Stimulated activated naive B cell treated with anti-CD40 and anti-IgM and Interleukin-4, amounts not matched to agents 10 μg/mL and 1 μg/mL and 100 μg/mL, for 72 hours (primary cell): Measurements from ENCODE around the gene ACSL3.

Source experiments
- ATAC-seq, 2 donors: fragments of 150-1000 bp; cut with Tn5 transposase; replicated peaks; 2 replicates each; pipeline ENCODE4 v1.10.0; 2021; ENCODE audit warnings: moderate library complexity in 1 of 2
- DNase-seq: peaks from one replicate; pipeline ENCODE4 v3.0.0; 2021
- H3K27ac Mint-ChIP-seq: one replicate; pipeline ENCODE4 v1.8.0; 2022; ENCODE audit warnings: mild to moderate bottlenecking, mixed read lengths
- H3K27me3 Mint-ChIP-seq, 2 donors: one replicate each; pipeline ENCODE4 v1.8.0; 2022; ENCODE audit warnings: mixed read lengths in 2 of 2
- H3K36me3 Mint-ChIP-seq, 2 donors: one replicate each; pipeline ENCODE4 v1.8.0; 2022; ENCODE audit warnings: mixed read lengths in 2 of 2, mild to moderate bottlenecking in 1 of 2
- H3K4me1 Mint-ChIP-seq, 2 donors: one replicate each; pipeline ENCODE4 v1.8.0; 2022; ENCODE audit warnings: mixed read lengths in 2 of 2, mild to moderate bottlenecking in 1 of 2
- H3K4me3 Mint-ChIP-seq, 2 donors: one replicate each; pipeline ENCODE4 v1.8.0; 2022; ENCODE audit warnings: mild to moderate bottlenecking in 2 of 2, mixed read lengths in 2 of 2, moderate library complexity in 1 of 2
- H3K9me3 Mint-ChIP-seq, 2 donors: one replicate each; pipeline ENCODE4 v1.8.0; 2022; ENCODE audit warnings: mixed read lengths in 2 of 2, mild to moderate bottlenecking in 1 of 2

The ACSL3 gene

GRCh38 chr2:222882484-222882928 is 21.7 kb downstream of the ACSL3 start:
- no peak for DNase-seq
- H3K36me3 Mint-ChIP-seq, result peaks cover 0 to 2% of the 10 kb centered on the region in 2 donors
- ATAC-seq, result no peak
- H3K4me1 Mint-ChIP-seq, result peaks cover 23 to 51% of the 10 kb centered on the region in 2 donors
- H3K4me3 Mint-ChIP-seq, result no peak overlapping the region
- H3K9me3 Mint-ChIP-seq, result no peaks in the 10 kb centered on the region
- H3K27ac Mint-ChIP-seq, result no peak overlapping the region
- no peaks in the 10 kb centered on the region for H3K27me3 Mint-ChIP-seq

GRCh38 chr2:222883420-222883819 is 22.6 kb downstream of the ACSL3 start:
- Mint-ChIP-seq H3K4me1 (peaks cover 21 to 49% of the 10 kb centered on the region in 2 donors), H3K27me3 (no peaks in the 10 kb centered on the region), H3K9me3 (no peaks in the 10 kb centered on the region), H3K4me3 (no peak overlapping the region), H3K36me3 (peaks cover 0 to 5% of the 10 kb centered on the region in 2 donors), H3K27ac (no peak overlapping the region)
- ATAC-seq (no peak), DNase-seq (no peak)

GRCh38 chr2:222884114-222884771 is 23.4 kb downstream of the ACSL3 start:
- H3K9me3 Mint-ChIP-seq, result no peaks in the 10 kb centered on the region
- no peaks in the 10 kb centered on the region for H3K27me3 Mint-ChIP-seq
- DNase-seq, result no peak
- H3K36me3 Mint-ChIP-seq, result peaks cover 1 to 5% of the 10 kb centered on the region in 2 donors
- H3K4me1 Mint-ChIP-seq, result peaks cover 18 to 49% of the 10 kb centered on the region in 2 donors
- no peak for ATAC-seq
- no peak overlapping the region for H3K27ac Mint-ChIP-seq
- H3K4me3 Mint-ChIP-seq, result no peak overlapping the region

GRCh38 chr2:222884805-222885424 is 24.1 kb downstream of the ACSL3 start:
- DNase-seq (no peak), ATAC-seq (no peak)
- H3K27ac Mint-ChIP-seq, result no peak overlapping the region
- no peaks in the 10 kb centered on the region for H3K9me3 Mint-ChIP-seq
- H3K36me3 Mint-ChIP-seq, result peaks cover 6 to 8% of the 10 kb centered on the region in 2 donors
- H3K4me3 Mint-ChIP-seq, result no peak overlapping the region
- H3K27me3 Mint-ChIP-seq, result no peaks in the 10 kb centered on the region
- H3K4me1 Mint-ChIP-seq, result peaks cover 14 to 49% of the 10 kb centered on the region in 2 donors

- Mint-ChIP-seq H3K9me3 (no peaks in the 10 kb centered on the region), H3K27ac (no peak overlapping the region), H3K27me3 (no peaks in the 10 kb centered on the region), H3K4me1 (peaks cover 17 to 48% of the 10 kb centered on the region in 2 donors), H3K4me3 (no peak overlapping the region), H3K36me3 (peaks cover 6 to 10% of the 10 kb centered on the region in 2 donors)
- ATAC-seq, result no peak
- DNase-seq, result no peak
These were observed 26.3 kb downstream of the ACSL3 start for GRCh38 chr2:222887124-222887523.

- no peaks in the 10 kb centered on the region for H3K9me3 Mint-ChIP-seq
- DNase-seq (no peak), ATAC-seq (no peak)
- H3K27ac Mint-ChIP-seq, result no peak overlapping the region
- H3K4me3 Mint-ChIP-seq, result no peak overlapping the region
- H3K36me3 Mint-ChIP-seq, result peaks cover 15% of the 10 kb centered on the region in 2 donors
- no peaks in the 10 kb centered on the region for H3K27me3 Mint-ChIP-seq
- H3K4me1 Mint-ChIP-seq, result peaks cover 22 to 48% of the 10 kb centered on the region in 2 donors
These were observed 27.9 kb downstream of the ACSL3 start for GRCh38 chr2:222888716-222889115.

DNA sequence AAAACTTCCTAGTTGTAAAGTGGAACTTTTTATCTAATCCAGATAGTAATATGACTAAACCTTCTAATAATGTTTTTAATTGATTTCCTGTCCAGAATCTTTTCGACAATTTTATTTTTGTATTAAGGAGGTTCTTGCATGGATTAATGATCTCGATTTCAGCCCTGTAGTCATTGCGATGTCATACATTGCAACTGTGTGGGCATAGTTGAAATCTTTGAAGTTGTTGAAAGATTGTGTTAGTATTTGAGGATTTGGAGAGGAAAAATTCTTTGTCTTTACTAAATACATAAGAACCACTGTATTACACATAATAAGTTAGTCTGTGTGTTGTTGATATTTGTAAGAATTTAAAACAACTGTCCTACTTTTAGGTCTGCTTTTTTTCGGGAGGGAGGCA is 31.1 kb downstream of the ACSL3 start:
- Mint-ChIP-seq H3K9me3 (no peaks in the 10 kb centered on the region), H3K27ac (peak overlapping the region; percentile 9), H3K4me1 (peaks cover 17 to 40% of the 10 kb centered on the region in 2 donors), H3K4me3 (no peak overlapping the region), H3K36me3 (peaks cover 16 to 17% of the 10 kb centered on the region in 2 donors), H3K27me3 (no peaks in the 10 kb centered on the region)
- DNase-seq, result no peak
- no peak for ATAC-seq

DNA sequence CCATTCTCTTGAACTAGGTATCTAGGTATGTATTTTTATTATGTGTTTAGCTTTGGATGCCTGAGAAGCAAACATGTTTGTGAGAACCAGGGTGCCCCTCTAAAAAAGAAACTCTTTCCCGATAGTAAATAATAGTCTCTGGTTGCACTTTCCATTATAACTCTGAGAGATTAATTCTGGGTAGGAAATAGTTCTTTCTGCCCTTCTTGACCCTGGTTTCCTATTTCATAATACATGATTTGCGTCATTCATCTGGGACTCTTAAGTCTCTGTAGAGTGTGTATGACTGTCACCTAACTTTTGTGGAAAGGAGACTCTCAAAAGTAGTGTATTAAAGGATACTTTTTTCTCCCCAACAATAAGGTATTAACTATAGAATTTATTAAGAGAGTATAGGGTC is 31.5 kb downstream of the ACSL3 start:
- no peaks in the 10 kb centered on the region for H3K27me3 Mint-ChIP-seq
- no peaks in the 10 kb centered on the region for H3K9me3 Mint-ChIP-seq
- ATAC-seq, result no peak
- no peak overlapping the region for H3K27ac Mint-ChIP-seq
- peaks cover 15 to 17% of the 10 kb centered on the region in 2 donors for H3K36me3 Mint-ChIP-seq
- H3K4me3 Mint-ChIP-seq, result no peak overlapping the region
- no peak for DNase-seq
- H3K4me1 Mint-ChIP-seq, result peaks cover 15 to 36% of the 10 kb centered on the region in 2 donors

- H3K27ac Mint-ChIP-seq, result no peak overlapping the region
- no peaks in the 10 kb centered on the region for H3K27me3 Mint-ChIP-seq
These were observed 31.9 kb downstream of the ACSL3 start for GRCh38 chr2:222892761-222893160.

GRCh38 chr2:222893716-222894115 is 32.9 kb downstream of the ACSL3 start:
- H3K4me1 Mint-ChIP-seq, result peaks cover 18 to 40% of the 10 kb centered on the region in 2 donors
- H3K36me3 Mint-ChIP-seq, result peaks cover 11 to 17% of the 10 kb centered on the region in 2 donors
- no peak overlapping the region for H3K4me3 Mint-ChIP-seq
- ATAC-seq, result no peak
- H3K9me3 Mint-ChIP-seq, result no peaks in the 10 kb centered on the region
- DNase-seq, result no peak
- H3K27ac Mint-ChIP-seq, result no peak overlapping the region
- H3K27me3 Mint-ChIP-seq, result no peaks in the 10 kb centered on the region

More at GRCh38 chr2:222892761-222893160, 31.9 kb downstream of the ACSL3 start:
- H3K4me3 Mint-ChIP-seq, result no peak overlapping the region
- H3K4me1 Mint-ChIP-seq, result peaks cover 13 to 35% of the 10 kb centered on the region in 2 donors
- no peak for ATAC-seq
- H3K9me3 Mint-ChIP-seq, result no peaks in the 10 kb centered on the region
- peaks cover 14 to 17% of the 10 kb centered on the region in 2 donors for H3K36me3 Mint-ChIP-seq
- no peak for DNase-seq

DNA sequence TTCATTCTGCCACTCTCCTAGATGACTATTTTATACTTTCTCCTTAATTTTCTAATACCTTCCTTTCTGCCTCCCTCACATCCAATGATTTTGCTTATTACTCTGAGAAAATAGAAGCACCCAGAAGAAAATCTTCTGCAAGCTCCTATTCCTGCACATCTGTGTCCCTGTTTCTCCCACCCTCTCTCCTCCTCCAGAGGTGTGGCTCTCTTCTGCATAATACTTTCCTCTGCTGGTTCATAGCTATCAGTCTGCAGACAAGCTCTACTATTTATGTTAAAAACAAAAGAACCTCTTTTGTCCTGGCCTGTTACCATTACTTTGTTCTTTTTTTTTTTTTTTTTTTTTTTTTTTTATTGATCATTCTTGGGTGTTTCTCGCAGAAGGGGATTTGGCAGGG is 34.3 kb downstream of the ACSL3 start:
- H3K27ac Mint-ChIP-seq, result no peak overlapping the region
- peaks cover 19 to 28% of the 10 kb centered on the region in 2 donors for H3K4me1 Mint-ChIP-seq
- no peaks in the 10 kb centered on the region for H3K9me3 Mint-ChIP-seq
- H3K4me3 Mint-ChIP-seq, result no peak overlapping the region
- ATAC-seq (no peak), DNase-seq (no peak)
- H3K27me3 Mint-ChIP-seq, result no peaks in the 10 kb centered on the region
- peaks cover 8 to 11% of the 10 kb centered on the region in 2 donors for H3K36me3 Mint-ChIP-seq

GRCh38 chr2:222897898-222898297 is 37.1 kb downstream of the ACSL3 start:
- H3K27me3 Mint-ChIP-seq, result no peaks in the 10 kb centered on the region
- DNase-seq (no peak), ATAC-seq (peak in 1 of 2 donors; percentile 46)
- H3K4me1 Mint-ChIP-seq, result peaks cover 19 to 27% of the 10 kb centered on the region in 2 donors
- H3K36me3 Mint-ChIP-seq, result peaks cover 6 to 20% of the 10 kb centered on the region in 2 donors
- H3K4me3 Mint-ChIP-seq, result no peak overlapping the region
- H3K27ac Mint-ChIP-seq, result peak overlapping the region; percentile 70
- no peaks in the 10 kb centered on the region for H3K9me3 Mint-ChIP-seq

DNA sequence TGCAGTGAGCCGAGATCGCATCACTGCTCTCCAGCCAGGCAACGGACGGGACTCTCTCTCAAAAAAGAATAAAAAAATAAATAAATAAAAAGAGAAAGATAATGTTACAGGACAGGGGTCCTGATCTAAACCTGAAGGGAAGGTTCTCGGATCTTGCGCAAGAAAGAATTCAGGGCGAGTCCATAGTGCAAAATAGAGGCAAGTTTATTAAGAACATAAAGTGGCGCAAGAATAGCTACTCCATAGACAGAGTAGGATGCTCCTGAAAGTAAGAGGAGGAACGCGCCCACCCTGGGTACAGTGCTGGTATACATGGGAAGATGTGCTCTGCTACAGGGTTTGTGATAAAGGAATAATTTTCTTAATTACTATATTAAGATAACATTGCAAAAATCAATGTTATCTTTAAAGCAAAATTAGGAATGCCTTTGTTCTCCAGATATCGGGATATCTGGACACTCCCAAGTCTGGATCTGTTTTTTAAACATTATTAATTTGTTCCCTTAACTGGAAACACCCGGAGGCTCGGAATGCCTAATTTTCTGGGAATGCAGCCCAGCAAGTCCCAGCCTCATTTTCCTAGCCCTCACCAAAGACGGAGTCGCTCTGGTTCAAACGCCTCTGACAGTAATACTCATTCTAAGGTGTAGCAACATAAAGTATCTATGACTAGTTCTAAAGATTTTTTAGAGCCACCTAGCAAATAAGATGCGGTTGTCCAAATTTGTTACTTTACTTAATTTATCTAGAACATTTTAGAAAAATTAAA is 38.8 kb downstream of the ACSL3 start:
- peaks cover 14 to 15% of the 10 kb centered on the region in 2 donors for H3K4me1 Mint-ChIP-seq

DNA sequence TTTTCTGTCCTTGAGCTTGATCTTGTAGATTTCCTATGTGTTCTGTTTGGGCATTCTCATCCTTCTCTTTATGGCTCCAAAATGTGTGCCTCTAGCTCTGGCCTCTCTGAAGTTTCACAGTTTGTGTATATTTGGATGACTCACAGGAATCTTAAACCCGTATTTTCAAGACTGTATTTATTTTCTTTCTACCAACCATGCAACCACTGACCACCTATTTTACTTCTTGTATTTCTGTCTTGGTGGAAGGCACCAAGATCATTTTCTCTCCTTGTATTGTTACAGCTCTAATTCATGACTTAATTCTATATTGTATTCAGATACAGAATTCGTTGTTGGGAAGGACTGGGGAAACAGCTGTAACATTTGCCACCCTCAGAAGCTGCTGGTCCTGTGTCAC is 39.5 kb downstream of the ACSL3 start:
- Mint-ChIP-seq H3K9me3 (no peaks in the 10 kb centered on the region), H3K27ac (peak overlapping the region; percentile 32), H3K36me3 (peaks cover 2 to 10% of the 10 kb centered on the region in 2 donors), H3K4me1 (peaks cover 7 to 9% of the 10 kb centered on the region in 2 donors), H3K27me3 (no peaks in the 10 kb centered on the region), H3K4me3 (no peak overlapping the region)
- DNase-seq (no peak), ATAC-seq (no peak)

More for the DNA sequence above, 38.8 kb downstream of the ACSL3 start:
- H3K36me3 Mint-ChIP-seq, result peaks cover 0 to 10% of the 10 kb centered on the region in 2 donors
- DNase-seq (no peak), ATAC-seq (no peak)
- no peak overlapping the region for H3K4me3 Mint-ChIP-seq
- no peaks in the 10 kb centered on the region for H3K9me3 Mint-ChIP-seq
- no peaks in the 10 kb centered on the region for H3K27me3 Mint-ChIP-seq
- H3K27ac Mint-ChIP-seq, result no peak overlapping the region
